WTC11 (cell line): ENCODE data around the gene PIP4K2B.

ENCODE experiments used
- CBFB ChIP-seq: sonication (generic); formaldehyde crosslinking; IDR thresholded peaks from 2 replicates; pipeline ENCODE4 v1.8.1; 2022; ENCODE audit warnings: mild to moderate bottlenecking, low read depth, missing genetic modification reagents
- NFE2L1 ChIP-seq: sonication (generic); formaldehyde crosslinking; IDR thresholded peaks from 2 replicates; pipeline ENCODE4 v1.8.1; 2023; ENCODE audit warnings: missing genetic modification reagents
- NFYB ChIP-seq: sonication (generic); formaldehyde crosslinking; conservative IDR thresholded peaks from 2 replicates; pipeline ENCODE4 v1.8.0; 2022; ENCODE audit warnings: low read depth, missing genetic modification reagents
- NR2C2 ChIP-seq: sonication (generic); formaldehyde crosslinking; IDR thresholded peaks from 2 replicates; pipeline ENCODE4 v1.8.0; 2022; ENCODE audit warnings: mild to moderate bottlenecking, missing genetic modification reagents
- PRRX2 ChIP-seq: fragments of 250-450 bp; sonication (Bioruptor Pico); IDR thresholded peaks from 2 replicates; pipeline ENCODE4 v1.8.0; 2021; ENCODE audit warnings: mild to moderate bottlenecking
- SP1 ChIP-seq: sonication (generic); formaldehyde crosslinking; conservative IDR thresholded peaks from 2 replicates; pipeline ENCODE4 v1.8.1; 2022; ENCODE audit warnings: missing genetic modification reagents
- TEAD4 ChIP-seq: sonication (generic); formaldehyde crosslinking; IDR thresholded peaks from 2 replicates; pipeline ENCODE4 v1.8.0; 2022; ENCODE audit warnings: mild to moderate bottlenecking, missing genetic modification reagents
- ZNF219 ChIP-seq: sonication (generic); formaldehyde crosslinking; IDR thresholded peaks from 2 replicates; pipeline ENCODE4 v1.8.0; 2023; ENCODE audit warnings: missing genetic modification reagents, mild to moderate bottlenecking, borderline replicate concordance
- TF ChIP-seq, protein P1 (sequence below): fragments of 200-600 bp; IDR thresholded peaks from 2 replicates; pipeline ENCODE4 v1.8.0; 2022; ENCODE audit warnings: antibody characterized with exemption
- TF ChIP-seq, protein P2 (sequence below): sonication (generic); formaldehyde crosslinking; IDR thresholded peaks from 2 replicates; pipeline ENCODE4 v1.8.1; 2023; ENCODE audit warnings: mild to moderate bottlenecking, missing genetic modification reagents, borderline replicate concordance
- TF ChIP-seq, protein P3 (sequence below): sonication (generic); formaldehyde crosslinking; conservative IDR thresholded peaks from 2 replicates; pipeline ENCODE4 v1.8.1; 2023; ENCODE audit warnings: mild to moderate bottlenecking, low read depth, missing genetic modification reagents, moderate library complexity
- TF ChIP-seq, protein P4 (sequence below): sonication (generic); formaldehyde crosslinking; IDR thresholded peaks from 2 replicates; pipeline ENCODE4 v1.8.1; 2023; ENCODE audit warnings: mild to moderate bottlenecking, missing genetic modification reagents
- TF ChIP-seq, protein P5 (sequence below): sonication (generic); formaldehyde crosslinking; IDR thresholded peaks from 2 replicates; pipeline ENCODE4 v1.8.0; 2022; ENCODE audit warnings: mild to moderate bottlenecking, missing genetic modification reagents
- TF ChIP-seq, protein P6 (sequence below): sonication (generic); formaldehyde crosslinking; IDR thresholded peaks from 2 replicates; pipeline ENCODE4 v1.8.1; 2022; ENCODE audit warnings: low read depth, missing genetic modification reagents, borderline replicate concordance

DNA sequence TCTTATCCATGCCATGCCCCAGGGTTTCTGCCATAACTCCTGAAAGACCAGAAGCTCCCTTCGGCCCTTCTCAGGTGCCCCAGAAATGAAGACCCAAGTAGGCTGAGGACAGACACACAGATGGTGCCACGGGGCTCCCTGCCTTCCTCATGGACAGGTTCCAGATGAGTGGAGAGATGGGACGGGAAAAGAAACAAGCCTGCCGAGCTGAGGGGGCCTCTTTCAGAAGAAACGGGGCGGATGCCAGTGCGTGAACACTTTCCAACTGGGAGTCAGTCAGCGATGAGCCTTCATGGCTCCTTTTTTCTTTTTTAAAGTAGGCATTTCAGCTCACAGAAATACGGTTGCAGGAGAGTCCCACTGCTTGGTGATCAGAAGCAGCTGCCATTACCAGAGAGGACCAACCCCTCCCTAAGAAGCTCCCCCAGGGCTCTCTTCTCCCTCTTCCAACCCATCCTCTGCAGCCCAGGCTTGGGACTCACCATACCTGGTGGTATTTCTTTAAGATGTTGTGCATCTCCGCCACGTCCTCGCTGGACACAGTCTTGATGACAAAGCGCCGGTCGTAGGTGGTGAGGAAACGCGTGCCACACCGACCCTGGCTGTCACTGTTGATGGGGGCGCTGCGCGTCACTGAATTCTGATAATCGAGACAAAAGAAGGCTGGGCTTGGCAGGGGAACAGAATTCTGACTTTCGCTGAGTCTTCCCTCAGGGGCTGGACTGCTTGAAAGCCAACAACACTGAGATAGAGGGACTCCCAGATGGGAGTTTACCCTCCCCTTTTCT, 19.2 kb downstream of the PIP4K2B start:
- TF ChIP-seq, protein P1, sequence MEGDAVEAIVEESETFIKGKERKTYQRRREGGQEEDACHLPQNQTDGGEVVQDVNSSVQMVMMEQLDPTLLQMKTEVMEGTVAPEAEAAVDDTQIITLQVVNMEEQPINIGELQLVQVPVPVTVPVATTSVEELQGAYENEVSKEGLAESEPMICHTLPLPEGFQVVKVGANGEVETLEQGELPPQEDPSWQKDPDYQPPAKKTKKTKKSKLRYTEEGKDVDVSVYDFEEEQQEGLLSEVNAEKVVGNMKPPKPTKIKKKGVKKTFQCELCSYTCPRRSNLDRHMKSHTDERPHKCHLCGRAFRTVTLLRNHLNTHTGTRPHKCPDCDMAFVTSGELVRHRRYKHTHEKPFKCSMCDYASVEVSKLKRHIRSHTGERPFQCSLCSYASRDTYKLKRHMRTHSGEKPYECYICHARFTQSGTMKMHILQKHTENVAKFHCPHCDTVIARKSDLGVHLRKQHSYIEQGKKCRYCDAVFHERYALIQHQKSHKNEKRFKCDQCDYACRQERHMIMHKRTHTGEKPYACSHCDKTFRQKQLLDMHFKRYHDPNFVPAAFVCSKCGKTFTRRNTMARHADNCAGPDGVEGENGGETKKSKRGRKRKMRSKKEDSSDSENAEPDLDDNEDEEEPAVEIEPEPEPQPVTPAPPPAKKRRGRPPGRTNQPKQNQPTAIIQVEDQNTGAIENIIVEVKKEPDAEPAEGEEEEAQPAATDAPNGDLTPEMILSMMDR, result no peak
- no peak for TF ChIP-seq PRRX2 (CRISPR knock-in tag)
- TF ChIP-seq, protein P2, sequence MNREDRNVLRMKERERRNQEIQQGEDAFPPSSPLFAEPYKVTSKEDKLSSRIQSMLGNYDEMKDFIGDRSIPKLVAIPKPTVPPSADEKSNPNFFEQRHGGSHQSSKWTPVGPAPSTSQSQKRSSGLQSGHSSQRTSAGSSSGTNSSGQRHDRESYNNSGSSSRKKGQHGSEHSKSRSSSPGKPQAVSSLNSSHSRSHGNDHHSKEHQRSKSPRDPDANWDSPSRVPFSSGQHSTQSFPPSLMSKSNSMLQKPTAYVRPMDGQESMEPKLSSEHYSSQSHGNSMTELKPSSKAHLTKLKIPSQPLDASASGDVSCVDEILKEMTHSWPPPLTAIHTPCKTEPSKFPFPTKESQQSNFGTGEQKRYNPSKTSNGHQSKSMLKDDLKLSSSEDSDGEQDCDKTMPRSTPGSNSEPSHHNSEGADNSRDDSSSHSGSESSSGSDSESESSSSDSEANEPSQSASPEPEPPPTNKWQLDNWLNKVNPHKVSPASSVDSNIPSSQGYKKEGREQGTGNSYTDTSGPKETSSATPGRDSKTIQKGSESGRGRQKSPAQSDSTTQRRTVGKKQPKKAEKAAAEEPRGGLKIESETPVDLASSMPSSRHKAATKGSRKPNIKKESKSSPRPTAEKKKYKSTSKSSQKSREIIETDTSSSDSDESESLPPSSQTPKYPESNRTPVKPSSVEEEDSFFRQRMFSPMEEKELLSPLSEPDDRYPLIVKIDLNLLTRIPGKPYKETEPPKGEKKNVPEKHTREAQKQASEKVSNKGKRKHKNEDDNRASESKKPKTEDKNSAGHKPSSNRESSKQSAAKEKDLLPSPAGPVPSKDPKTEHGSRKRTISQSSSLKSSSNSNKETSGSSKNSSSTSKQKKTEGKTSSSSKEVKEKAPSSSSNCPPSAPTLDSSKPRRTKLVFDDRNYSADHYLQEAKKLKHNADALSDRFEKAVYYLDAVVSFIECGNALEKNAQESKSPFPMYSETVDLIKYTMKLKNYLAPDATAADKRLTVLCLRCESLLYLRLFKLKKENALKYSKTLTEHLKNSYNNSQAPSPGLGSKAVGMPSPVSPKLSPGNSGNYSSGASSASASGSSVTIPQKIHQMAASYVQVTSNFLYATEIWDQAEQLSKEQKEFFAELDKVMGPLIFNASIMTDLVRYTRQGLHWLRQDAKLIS (CRISPR knock-in tag), result no peak
- TF ChIP-seq, protein P3, sequence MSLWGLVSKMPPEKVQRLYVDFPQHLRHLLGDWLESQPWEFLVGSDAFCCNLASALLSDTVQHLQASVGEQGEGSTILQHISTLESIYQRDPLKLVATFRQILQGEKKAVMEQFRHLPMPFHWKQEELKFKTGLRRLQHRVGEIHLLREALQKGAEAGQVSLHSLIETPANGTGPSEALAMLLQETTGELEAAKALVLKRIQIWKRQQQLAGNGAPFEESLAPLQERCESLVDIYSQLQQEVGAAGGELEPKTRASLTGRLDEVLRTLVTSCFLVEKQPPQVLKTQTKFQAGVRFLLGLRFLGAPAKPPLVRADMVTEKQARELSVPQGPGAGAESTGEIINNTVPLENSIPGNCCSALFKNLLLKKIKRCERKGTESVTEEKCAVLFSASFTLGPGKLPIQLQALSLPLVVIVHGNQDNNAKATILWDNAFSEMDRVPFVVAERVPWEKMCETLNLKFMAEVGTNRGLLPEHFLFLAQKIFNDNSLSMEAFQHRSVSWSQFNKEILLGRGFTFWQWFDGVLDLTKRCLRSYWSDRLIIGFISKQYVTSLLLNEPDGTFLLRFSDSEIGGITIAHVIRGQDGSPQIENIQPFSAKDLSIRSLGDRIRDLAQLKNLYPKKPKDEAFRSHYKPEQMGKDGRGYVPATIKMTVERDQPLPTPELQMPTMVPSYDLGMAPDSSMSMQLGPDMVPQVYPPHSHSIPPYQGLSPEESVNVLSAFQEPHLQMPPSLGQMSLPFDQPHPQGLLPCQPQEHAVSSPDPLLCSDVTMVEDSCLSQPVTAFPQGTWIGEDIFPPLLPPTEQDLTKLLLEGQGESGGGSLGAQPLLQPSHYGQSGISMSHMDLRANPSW (CRISPR knock-in tag), result no peak
- TF ChIP-seq NFE2L1 (CRISPR knock-in tag), result no peak
- TF ChIP-seq, protein P4, sequence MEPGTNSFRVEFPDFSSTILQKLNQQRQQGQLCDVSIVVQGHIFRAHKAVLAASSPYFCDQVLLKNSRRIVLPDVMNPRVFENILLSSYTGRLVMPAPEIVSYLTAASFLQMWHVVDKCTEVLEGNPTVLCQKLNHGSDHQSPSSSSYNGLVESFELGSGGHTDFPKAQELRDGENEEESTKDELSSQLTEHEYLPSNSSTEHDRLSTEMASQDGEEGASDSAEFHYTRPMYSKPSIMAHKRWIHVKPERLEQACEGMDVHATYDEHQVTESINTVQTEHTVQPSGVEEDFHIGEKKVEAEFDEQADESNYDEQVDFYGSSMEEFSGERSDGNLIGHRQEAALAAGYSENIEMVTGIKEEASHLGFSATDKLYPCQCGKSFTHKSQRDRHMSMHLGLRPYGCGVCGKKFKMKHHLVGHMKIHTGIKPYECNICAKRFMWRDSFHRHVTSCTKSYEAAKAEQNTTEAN (CRISPR knock-in tag), result no peak
- TF ChIP-seq NFYB (CRISPR knock-in tag), result no peak
- no peak for TF ChIP-seq TEAD4
- no peak for TF ChIP-seq CBFB (CRISPR knock-in tag)
- no peak for TF ChIP-seq SP1 (CRISPR knock-in tag)
- TF ChIP-seq, protein P5, sequence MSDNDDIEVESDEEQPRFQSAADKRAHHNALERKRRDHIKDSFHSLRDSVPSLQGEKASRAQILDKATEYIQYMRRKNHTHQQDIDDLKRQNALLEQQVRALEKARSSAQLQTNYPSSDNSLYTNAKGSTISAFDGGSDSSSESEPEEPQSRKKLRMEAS (CRISPR knock-in tag), result no peak
- no peak for TF ChIP-seq NR2C2 (CRISPR knock-in tag)
- no peak for TF ChIP-seq ZNF219 (CRISPR knock-in tag)
- TF ChIP-seq, protein P6, sequence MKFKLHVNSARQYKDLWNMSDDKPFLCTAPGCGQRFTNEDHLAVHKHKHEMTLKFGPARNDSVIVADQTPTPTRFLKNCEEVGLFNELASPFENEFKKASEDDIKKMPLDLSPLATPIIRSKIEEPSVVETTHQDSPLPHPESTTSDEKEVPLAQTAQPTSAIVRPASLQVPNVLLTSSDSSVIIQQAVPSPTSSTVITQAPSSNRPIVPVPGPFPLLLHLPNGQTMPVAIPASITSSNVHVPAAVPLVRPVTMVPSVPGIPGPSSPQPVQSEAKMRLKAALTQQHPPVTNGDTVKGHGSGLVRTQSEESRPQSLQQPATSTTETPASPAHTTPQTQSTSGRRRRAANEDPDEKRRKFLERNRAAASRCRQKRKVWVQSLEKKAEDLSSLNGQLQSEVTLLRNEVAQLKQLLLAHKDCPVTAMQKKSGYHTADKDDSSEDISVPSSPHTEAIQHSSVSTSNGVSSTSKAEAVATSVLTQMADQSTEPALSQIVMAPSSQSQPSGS (CRISPR knock-in tag), result no peak
